HT-29 (cell line): ENCODE measurements around the gene CRELD2. TPM values are rescaled to one million over a fixed set of nuclear protein-coding genes. Genes with fewer than 3 reads are reported as not detected.

Experiments used
- DNase-seq: peaks from one replicate; pipeline ENCODE4 v3.0.0-alpha.2; 2015; ENCODE audit warnings: low spot score
- total RNA-seq: library from RNA; depleted of rRNA; stranded (reverse); fragments of >200 nt; shearing (Covaris generic); gene quantifications from 2 replicates; pipeline ENCODE4 v1.2.3, GENCODE V29; 2014

CRELD2 gene
- total RNA-seq, 1 experiment from 2014 or later = 70.4 TPM

DNA sequence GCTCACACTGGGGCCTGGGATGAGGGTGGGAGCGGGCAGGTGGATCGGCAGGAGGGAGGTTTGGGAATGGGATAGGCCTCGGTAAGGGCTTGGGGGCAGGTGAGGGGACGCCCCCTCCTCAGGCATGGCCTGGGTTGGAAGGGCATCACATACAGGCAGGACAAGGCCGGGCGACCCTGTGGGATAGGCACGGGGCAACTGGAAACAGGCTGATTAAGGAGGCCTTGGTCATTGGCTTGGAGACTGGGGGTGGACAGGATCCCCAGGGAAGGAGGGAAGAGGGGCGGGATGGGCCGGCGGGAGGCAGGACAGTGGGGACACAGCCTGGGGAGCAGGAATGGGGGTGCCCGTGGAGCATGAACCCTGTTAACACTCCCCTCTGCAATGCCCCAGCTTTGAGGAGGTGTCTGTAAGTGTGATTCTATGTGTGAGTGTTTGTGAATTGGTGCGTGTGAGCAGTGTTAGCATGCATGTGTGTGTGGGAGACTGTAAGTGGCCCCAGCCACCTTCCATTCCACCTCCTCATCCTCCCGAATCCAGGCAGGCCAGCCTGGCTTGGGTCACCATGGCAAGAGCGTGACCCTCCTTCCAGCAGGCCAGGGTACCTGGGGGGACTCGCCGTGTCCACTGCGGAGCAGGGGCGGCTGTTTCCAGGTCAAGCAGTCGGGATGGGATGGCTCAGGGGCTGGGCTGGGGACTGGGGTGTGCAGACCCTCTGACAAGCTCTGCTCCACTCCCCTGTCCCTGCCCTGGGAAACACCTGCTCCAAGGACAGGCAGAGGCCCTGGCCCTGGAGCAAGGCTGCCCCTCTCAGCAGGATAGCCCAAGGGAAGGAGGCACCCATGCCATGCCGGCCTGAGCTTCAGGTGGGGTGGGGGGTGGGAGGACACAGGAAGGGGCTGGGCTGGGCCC, 38.7 kb downstream of the CRELD2 start:
- DNase-seq = no peak

DNA sequence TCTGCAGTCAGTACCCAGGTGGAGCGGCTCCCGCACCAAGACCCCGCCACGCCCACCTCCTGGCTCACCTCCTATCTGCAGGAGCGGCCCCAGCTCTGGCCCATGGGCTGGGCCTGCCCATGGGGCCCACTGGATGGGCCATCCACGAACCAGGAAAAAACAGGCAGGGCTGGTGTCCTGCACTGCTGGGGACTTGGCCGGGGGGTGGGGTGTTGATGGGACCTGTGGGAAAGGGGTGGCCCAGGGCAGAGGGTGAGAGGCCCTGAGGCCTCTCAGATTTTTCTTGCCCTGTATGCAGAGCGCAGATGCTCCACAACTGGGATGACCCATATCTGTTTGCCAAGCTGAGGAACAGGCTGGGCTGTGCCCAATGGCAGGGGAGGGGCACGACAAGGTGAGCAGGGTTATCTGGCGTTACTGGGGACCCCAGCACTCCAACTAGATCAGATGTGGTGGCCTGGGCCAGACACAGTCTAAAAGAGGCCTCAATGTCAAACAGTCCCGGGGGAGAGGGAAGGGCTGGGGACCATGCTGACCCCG, 39.5 kb downstream of the CRELD2 start:
- DNase-seq = no peak

DNA sequence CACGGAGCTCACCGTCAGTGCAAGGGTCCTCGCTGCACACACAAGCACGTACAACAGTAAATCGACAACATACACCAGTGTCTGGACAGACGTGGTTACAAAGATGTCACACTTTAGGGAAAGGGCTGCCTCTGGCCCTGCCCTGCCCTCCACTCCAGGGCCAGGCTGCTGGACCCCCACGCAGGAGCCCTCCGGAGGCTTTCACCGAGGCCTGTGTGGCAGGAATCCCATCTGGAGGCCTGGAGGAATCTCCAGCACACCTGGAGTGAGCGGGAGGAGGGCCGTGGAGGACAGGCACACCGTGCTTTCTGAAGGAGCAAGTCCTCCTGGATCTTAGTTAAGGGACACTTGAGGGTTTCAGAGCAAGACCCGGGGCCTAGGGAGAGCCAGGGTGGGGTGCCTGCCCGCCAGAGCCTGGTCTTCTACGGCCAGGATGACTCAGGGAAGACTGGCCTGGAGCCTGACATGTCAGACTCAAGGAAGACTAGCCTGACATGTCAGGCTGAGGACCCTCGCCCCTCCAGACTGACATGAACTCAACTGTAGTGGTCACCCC, 40.0 kb downstream of the CRELD2 start:
- DNase-seq = no peak

DNA sequence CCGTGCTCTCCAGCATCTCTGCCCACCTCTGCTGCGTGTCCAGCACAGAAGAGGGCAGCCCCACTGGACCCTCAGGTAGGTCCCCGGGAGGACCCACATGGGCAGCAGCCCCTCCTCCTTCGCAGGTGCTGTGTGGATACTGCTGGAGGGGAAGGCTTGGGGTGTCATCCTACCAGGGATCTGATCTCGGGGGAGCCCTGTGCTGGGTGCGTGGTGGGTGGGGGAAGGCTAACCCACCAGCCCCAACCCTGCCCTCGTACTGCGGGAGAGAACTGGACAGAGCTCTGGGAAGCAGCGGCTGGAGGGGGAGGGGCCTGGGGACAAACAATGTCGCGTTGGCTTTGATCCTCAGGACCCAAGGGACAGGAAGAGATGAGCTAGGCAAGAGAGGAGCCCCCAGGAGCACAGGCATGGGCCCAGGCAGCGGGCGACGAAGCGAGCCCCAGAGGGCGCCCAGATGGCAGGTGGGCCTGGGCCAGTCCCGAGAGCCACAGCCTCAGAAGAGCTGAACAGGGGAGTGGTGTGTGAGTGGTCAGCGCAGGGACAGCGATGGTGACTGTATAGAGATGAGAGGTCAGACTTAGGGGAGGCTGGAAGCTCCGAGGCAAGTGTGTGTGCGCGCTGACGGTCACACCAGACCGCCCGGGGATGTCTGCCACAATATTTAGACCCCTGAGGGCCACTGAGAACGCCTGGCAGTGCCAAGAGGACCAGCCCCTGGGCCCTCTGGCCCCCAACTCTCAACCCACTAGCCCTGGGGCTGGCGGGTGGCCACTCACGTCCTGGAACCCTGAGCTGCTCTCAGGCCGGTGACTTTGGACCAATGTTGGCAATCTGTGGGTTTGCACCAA, 40.7 kb downstream of the CRELD2 start:
- no peak for DNase-seq

DNA sequence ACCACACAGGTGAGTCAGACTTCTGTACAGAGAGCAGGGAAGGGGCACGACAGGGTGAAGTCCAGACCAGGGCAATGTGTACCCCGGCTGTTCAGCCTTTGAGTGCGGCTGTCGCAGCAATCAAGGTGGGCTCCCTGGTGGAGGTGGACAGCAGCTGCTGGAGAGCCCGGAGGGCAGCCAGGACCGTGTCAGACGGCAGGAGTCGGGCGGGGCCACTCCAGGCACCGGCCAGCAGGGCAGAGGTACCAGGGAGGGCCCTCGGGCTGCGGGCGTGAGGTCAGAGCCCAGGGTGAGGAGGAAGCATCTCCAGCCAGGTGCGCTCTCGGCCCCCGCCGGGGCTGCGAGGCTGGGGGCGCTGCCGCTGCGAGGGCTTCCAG, 41.3 kb downstream of the CRELD2 start:
- peak; percentile 62 for DNase-seq

DNA sequence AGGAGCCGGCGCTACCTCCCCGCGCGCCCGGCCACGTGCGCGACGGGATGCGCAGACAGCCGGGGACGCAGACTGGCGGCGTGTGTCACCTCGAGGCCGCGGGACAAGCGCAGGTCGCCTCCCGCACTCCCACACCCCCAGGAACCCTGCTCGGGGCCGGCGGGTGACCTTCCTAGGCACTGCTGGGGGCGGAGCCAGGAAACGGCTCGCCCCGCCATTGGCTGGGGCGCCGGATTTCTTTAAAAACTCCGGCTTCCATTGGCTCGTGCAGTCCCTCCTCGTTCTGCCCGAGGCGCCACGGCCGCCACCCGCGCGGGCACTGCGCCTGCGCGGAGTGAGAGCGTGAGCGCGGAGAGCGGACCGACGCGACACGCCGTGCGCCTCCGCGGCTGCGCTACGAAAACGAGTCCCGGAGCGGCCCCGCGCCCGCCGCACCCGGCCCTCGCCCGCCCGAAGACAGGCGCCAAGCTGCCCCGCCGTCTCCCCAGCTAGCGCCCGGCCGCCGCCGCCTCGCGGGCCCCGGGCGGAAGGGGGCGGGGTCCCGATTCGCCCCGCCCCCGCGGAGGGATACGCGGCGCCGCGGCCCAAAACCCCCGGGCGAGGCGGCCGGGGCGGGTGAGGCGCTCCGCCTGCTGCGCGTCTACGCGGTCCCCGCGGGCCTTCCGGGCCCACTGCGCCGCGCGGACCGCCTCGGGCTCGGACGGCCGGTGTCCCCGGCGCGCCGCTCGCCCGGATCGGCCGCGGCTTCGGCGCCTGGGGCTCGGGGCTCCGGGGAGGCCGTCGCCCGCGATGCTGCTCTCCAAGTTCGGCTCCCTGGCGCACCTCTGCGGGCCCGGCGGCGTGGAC, 41.9 kb downstream of the CRELD2 start, which contains the start of gene PIM3:
Gene PIM3 (plus strand): TSS at position 614 of the 846 bp plus-strand sequence. CDS start 176 bp downstream, at position 790.
- peak; percentile 95 for DNase-seq

DNA sequence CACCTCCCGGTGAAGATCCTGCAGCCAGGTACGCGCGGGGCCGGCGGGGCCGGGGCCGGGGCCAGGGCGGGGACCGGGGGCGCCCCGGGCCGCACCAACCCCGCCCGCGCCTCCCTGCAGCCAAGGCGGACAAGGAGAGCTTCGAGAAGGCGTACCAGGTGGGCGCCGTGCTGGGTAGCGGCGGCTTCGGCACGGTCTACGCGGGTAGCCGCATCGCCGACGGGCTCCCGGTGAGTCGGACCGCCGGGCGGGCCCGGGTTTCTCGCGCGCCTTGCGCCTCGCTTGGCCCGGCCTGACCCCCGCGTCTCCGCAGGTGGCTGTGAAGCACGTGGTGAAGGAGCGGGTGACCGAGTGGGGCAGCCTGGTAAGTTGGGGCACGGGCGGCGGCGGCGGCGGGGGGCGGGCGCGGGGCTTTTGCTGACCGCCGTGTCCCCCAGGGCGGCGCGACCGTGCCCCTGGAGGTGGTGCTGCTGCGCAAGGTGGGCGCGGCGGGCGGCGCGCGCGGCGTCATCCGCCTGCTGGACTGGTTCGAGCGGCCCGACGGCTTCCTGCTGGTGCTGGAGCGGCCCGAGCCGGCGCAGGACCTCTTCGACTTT, 42.7 kb downstream of the CRELD2 start:
- DNase-seq = no peak

DNA sequence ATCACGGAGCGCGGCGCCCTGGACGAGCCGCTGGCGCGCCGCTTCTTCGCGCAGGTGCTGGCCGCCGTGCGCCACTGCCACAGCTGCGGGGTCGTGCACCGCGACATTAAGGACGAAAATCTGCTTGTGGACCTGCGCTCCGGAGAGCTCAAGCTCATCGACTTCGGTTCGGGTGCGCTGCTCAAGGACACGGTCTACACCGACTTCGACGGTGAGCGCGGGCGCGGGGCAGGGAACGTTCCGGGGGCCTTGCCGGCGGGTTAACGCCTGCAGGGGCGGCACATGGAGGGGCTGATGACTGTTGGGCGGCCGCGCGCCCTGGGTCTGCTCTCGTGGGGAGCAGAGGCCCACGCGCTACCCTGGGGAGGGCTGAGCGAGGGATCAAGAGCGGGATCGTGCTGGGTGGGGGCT, 43.2 kb downstream of the CRELD2 start:
- no peak for DNase-seq

DNA sequence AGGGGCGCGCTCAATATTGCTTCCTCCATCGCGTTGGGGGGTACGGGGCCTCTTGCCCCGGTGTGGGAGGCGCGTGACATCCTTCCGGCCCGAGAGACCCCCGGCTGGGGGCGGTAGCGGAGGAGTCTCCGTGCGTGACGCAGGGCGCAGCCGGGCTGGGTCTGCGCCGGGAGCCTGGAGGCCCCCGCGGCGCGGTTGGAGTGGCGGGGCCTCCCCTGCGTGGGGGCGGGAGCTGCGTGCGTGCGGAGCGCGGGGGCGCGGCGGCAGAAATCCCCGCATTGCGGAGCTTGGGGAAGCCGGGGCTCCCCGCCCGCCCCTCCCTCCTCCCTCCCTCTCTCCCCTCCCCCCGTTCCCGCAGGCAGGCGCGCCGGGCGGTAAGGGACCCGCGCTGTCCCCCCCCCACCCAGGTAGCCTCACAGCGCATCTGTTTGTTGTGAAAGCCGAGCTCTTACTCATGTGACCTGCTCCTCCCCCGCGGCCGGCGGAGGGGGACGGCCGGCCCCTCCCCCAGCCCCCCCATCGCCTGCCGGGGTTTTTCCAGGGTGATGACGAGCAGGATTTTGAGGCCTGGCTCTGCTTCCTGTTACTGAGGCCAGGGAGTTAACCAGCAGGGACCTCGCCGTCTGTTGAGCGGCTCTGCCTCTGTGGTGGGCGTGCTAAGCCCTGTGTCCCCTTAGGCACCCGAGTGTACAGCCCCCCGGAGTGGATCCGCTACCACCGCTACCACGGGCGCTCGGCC, 43.7 kb downstream of the CRELD2 start:
- peak; percentile 81 for DNase-seq

DNA sequence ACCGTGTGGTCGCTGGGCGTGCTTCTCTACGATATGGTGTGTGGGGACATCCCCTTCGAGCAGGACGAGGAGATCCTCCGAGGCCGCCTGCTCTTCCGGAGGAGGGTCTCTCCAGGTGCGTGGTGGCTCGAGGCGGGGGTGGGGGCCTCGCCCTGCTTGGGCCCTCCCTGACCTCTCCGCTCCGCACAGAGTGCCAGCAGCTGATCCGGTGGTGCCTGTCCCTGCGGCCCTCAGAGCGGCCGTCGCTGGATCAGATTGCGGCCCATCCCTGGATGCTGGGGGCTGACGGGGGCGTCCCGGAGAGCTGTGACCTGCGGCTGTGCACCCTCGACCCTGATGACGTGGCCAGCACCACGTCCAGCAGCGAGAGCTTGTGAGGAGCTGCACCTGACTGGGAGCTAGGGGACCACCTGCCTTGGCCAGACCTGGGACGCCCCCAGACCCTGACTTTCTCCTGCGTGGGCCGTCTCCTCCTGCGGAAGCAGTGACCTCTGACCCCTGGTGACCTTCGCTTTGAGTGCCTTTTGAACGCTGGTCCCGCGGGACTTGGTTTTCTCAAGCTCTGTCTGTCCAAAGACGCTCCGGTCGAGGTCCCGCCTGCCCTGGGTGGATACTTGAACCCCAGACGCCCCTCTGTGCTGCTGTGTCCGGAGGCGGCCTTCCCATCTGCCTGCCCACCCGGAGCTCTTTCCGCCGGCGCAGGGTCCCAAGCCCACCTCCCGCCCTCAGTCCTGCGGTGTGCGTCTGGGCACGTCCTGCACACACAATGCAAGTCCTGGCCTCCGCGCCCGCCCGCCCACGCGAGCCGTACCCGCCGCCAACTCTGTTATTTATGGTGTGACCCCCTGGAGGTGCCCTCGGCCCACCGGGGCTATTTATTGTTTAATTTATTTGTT, 44.6 kb downstream of the CRELD2 start:
- no peak for DNase-seq

DNA sequence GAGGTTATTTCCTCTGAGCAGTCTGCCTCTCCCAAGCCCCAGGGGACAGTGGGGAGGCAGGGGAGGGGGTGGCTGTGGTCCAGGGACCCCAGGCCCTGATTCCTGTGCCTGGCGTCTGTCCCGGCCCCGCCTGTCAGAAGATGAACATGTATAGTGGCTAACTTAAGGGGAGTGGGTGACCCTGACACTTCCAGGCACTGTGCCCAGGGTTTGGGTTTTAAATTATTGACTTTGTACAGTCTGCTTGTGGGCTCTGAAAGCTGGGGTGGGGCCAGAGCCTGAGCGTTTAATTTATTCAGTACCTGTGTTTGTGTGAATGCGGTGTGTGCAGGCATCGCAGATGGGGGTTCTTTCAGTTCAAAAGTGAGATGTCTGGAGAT, 45.2 kb downstream of the CRELD2 start:
- no peak for DNase-seq

DNA sequence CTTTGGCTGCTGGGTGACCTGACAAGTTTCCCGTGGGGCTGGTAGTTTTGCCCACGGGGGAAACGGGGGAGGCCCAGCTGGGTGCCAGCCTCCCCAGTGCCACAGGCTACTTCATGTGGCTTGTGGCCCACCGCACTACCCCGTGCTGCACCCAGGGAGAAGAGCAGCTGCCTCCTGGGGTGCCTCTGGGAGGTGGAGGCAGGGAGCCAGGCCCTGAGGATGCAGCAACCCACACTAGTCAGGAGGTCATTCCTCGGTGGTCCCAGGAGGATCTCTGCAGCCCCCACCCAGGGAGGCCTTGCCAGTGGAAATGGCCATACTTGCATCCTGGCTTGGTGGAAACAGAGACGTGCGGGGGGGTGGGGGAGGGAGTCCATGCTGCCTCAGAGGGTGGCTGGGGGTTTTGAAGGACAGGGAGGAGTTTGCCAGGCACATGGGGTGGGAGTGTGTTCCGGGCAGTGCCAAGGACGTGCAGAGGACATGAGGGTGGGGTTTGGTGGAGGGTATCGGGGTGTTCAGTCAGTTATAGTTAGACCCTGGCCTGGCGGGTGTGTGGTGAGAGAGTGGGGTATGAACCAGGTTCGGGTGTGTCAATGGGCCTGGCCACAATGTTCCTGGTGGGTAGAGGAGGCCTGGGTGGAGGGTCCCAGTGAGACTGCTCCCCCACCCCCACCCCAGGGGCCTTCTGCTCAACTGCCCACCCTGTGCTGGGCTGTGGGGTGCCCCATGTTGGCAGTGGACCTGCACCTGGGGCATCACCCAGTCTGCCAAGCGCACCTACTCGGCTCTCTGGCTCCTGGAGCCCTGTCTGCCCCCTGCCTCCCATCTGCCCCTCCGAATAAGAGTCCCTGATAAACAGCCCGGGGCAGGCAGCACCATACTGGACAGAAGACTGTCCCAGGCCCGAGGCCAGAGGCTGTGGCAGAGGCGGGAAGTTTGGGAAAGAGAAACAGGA, 46.0 kb downstream of the CRELD2 start:
- no peak for DNase-seq

DNA sequence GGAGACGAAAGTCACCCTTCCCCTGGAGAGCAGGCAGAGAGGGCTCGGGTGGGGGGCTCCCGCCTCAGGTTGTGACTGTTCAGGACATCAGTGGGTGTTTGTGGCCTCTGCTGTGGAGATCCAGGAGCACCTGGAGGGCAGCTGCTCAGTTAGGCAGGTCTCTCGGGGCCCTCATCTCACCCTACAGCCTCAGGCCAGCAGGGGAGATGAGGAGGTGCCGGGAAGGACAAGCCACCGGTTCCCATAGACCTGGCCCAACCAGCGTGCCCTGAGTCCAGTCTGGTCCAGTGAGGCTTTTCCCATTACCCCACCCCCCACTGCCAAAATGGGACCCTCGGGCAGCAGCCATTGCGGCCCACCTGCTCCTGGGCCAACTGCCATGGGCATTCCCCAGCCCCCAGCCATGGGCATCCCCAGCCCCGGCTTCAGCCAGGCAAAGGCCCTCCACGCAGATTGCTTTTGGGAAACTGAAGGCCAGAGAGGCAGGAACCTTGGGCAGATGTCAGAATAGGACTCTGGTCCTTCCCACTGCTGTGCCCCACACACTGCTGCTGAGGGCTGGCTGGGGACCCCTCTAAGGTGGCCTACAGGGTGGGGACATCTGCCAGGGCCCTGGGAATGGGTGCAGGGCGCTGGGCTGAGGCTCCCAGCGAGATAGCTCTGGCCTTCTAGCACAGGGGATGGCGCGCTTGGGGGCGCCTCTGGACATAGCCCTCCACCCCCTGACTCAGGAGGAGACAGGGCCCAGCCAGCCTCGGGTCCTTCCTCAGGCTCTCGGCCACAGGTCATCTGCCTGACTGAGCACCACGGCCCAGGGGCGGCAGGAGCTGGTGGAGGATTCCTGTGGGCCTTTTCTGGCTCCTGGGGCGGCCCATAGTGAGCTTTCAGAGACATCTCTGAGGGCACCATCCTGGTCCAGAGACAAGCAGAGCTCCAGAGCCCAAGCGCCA, 46.9 kb downstream of the CRELD2 start:
- no peak for DNase-seq

DNA sequence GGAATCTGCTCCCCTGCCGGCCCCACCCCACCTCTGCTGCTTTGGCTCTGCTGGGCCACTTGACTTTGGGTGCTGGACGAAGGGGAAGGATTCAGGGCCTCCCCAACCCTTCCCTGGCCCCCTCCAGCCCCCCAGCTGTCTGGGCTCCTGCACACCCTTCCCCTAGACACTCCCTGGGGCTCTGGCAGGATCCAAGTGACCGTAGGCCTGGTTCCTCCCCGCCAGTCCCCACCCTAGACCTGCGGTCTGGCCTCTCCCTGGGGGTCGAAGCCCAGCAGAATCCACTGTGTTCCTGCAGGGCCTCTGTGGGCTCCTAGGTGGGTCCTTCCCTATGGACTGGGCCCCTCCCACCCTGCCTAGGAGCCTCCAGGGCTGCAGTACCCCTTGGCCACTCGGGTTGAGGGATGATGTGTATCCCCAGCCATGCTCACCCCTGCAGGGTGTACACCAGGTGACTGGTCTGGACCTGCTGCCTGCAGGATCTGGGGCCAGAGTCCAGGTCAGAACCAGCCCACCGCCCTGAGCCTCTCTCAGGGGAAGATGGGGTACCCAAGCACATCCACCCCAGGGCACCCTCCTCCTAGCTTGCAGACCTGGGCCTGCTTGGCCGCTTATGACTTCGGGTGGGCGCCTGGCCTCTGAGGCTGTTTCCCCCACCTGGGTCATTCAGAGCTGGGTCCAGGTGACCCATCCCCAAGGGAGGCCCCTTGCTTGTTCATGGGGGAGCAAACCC, 47.8 kb downstream of the CRELD2 start:
- DNase-seq = no peak

DNA sequence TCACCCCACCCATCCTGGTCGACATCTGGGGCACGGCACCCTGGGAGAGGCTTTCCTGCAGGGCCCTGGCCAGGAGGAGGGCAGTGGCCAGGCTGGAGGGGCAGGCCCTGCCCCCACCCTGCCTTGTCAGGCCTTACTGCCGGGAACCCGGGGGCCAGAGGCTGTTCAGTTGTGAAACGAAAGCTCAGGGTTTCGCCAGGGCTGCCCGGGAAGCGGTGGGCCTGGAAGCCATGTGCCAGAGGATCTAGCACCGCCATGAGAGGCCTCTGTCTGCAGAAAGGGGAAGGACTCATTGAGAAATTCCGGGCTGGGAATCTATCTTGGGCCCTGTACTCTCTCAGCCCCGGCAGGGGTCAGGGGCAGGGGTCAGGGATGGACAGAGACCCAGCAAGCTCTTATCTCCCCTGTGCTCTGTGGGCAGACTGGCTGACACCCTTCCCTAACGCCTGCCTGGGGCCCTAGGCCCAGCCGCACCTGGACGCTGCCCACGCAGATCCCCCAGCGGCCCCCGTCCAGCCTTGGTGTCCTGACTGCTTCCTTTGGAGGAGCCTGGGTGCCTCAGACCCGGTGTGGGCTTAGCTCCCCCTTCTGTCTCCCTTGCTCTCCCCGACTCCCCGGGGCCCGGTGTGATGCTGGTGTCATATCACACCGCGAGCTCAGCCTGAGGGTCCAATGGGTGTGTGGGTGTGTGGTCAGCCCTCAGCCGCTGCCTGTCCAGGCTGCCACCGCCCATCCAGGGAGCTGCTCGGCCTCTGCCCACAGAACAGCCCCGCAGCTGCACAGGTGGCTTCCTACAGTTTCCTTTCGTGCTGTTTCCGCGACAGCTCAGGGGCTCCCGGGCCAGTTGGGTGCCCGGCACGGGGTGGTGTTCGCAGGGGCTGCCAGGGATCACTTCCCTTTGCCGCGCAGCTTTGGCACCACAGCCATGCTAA, 48.6 kb downstream of the CRELD2 start:
- no peak for DNase-seq
